GM19395 (cell line): ENCODE measurements around the gene KLHL3.
"Not testable (repeated sequence)": the region's sequence is repeated elsewhere in the genome, so short reads cannot be mapped to it uniquely, and the experiment has no call there.

ENCODE experiments used
- ATAC-seq: cut with Tn5 transposase; IDR thresholded peaks from one replicate; pipeline ENCODE4 v1.9.1; 2021; ENCODE audit warnings: mild to moderate bottlenecking, moderate library complexity; ENCODE audit not compliant: unreplicated experiment

Gene KLHL3

DNA sequence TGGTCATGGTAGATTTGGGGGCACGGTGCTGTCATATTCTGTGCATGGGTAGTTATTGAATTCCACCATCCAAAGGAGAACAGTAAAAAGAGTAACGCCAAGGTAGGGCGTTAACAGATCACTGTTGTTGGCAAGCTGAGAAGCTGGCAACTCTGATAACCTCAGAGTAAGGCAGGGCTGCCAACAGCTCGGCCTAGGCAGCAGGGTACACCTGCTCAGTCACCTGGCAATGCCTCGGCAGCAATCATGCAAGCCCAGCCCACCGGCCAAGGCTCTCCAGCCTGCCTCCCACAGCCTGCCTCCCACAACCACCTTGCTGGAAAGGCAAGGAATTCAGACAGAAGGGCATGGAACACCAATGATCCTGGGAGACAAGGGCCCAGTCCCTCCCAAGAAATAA lies 63.9 kb downstream of the KLHL3 start:
- ATAC-seq, result no peak

DNA sequence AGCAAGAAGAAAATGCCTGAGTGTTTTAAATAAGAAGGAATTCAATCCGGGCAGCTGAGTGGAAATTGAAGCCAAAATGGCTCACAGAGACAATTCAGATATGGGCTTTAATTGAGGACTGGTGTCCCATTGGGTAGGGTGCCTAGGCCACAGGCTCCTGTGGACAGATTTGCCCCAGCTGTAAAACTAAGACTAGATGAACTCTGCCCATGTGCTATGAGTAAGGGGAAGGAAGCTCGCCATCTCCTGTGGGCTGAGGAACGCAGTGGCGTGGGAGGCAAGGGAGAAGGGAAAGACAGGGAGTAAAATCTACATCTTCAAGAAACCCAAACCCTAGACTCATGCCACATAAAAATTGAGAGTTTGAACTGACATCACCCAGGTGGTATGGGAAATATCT lies 66.1 kb downstream of the KLHL3 start:
- ATAC-seq, result no peak

DNA sequence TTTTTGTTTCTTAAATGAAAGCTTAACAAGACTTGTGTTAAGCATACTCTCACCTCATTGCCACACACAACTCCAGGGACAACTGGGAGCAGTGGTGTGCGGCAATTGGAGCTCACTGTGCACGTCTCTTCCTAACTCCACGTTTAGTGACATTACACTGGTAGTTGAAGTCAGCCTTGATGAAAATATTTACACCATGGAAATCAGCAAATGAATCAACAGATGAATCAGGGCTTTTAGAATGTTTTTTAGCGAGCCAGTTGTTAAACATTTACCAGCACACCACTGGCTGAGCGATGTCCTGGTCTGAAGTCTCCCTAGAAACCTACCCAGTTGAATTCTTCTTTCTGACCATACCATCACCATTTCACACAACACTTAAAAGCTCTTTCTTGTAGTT lies 67.3 kb downstream of the KLHL3 start:
- no peak for ATAC-seq

DNA sequence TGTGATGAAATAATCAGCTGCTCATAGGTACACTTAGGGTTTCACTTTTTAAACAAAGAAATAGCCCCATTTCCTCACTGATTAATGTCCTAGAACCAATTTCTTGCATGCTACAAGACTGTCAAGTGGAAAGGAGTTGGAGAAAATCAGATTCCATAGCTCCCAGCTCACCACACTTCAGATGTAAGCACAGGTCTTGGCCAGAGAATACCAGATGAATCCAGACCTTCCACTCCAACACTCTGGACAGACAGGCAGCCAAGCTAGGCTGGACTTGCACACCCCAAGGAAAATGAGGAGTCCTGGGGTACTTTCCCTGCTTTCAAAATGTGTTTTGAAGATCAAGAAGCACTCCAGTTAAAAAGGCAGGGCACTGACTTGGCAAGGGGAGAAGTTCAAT lies 68.5 kb downstream of the KLHL3 start:
- no peak for ATAC-seq

DNA sequence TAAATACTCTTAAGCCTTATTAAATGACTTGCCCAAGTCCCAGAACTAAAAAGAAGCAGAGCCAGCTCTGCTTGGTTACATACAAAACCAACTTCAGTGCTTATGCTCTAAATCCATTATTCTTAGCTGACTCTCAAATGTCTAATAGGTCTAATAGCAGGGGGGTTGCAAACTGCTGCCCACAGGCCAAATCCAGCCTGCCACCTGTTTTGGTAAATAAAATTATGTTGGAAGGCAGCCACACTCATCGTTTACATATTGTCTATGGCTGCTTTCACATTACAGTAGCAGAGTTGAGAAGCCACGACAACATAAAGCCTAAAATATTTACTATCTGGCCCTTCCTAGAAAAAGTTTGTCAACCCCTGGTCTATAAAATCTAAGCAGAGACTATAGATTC lies 69.0 kb downstream of the KLHL3 start:
- no peak for ATAC-seq

DNA sequence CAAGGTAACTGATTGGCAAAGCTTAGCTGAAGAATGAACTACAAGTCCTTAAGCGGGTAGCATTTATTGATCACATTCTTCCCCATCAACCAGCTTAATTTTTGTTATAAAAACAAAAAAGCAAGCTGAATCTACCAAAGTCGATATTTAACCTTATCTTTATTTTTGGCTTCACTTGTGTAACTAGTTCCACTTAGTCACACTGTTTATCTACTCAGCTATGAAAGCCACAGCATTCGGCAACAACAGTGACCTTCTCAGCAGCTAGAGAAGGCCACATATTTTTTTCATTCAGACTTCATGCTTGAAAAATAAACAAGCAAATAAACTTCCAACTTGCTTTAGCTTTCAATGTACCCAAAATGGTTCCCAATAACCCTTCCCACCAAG lies 69.4 kb downstream of the KLHL3 start:
- ATAC-seq, result peak; percentile 59

DNA sequence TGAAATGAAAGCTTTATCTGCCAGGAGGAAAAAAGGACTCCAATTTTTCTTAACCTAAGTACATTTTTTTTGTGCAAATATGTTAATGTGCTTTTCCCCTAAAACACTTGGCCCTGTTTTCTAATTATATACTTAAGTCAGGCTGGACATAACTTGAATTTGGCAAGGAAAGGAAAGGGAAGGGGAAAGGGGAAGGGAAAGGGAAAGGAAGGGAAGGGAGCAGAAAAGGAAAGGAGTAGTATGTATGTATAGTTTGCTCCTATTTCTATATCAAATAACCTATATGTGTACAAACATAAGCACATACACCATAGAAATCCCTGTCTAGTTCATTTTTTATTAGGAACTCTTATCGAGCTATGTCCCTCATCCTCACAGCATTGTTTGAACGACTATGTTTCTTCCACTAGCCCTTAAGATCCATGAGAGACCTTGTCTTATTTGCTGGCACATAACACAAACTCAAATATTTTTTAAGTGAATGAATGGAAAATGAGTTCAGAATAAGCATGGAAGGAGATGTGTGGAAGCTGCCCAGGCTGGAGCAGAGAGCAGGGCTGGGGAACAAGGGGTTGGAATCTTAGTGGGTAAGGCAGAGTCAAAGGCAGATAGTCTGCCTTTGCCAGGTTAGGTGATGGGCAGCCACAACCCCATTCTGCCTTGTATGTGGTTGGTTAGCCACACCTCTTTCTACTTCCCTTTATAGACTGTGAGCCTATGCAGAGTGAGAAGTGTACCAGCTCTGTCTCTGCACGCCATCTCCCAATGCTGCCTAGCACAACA lies 70.0 kb downstream of the KLHL3 start:
- peak; percentile 99 for ATAC-seq

DNA sequence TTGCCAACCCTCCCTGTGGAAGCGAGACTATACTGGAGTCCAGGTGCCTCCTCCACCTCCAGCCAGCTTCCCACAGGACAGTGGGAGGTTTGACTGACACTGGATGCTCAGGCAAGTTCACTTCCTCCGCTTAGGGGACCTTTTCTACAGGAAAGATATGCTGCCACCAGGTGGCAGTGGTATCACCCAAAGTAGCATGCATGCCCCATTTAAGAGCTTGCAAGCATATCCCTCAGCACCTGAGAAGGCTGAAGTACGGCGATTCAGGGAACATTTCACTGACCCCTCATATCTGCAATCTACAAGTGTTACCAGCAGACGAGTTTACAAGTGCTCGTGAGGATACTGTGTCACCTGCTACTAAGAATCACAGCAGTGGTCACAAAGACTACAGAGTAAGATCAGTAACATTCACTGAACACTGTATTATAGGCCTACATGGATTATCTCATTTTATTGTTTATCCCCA lies 75.5 kb downstream of the KLHL3 start:
- peak; percentile 83 for ATAC-seq

DNA sequence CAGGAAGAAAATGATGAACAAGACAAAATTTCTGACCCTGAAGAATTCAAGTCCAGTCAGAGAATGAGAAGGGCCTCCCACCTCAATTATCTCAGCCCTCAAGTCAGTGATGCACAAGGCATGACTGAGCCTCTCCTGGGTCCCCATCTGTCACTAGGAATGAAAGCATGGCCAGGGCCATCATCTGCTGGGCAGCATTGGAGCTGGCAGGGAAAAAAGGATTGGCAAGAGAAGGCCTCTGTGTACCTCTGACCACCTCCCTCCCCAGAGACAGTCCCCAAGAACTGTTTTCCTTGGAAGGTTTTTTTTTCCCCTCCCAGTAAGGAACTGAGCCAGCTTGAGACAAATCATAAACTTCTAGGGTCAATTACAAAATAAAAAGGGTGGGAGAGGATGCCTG lies 76.7 kb downstream of the KLHL3 start:
- no peak for ATAC-seq

DNA sequence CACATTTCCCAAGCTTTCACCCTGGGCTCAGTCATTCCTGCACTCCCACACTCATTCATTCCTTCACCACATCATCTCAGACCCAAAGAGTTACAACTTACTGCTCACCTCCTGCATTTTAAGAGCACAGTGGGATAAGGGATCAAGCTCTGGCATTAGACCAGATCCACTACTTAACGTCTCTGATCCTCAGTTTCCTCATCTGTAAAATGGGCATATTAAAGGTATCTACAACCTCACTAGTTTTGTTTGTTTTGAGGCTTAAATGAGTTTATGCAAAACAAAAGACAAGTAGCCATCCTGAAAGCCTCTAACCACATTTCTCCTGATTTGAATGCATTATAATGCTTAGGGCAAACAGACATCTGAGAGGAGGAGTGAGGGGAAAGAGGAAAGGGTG lies 77.6 kb downstream of the KLHL3 start:
- no peak for ATAC-seq

DNA sequence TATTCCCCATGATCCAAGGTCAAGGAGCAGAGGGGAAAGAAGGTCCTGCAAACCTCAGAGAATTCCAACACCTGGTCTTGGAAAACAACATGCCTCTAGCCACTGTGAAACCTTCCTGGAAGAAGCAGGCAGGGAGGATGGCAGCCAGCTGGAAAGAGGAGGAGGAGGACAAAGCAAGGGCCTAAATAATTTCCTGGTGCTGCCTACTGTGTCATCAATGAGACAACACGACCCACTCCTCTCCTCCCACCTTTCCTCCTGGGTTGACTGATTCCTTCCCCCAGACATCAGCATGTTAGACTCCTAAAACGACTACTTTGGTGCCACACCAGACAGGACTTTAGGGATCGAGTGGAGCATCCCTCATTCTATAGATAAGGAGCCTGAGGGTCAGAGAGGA lies 78.8 kb downstream of the KLHL3 start:
- ATAC-seq, result no peak

DNA sequence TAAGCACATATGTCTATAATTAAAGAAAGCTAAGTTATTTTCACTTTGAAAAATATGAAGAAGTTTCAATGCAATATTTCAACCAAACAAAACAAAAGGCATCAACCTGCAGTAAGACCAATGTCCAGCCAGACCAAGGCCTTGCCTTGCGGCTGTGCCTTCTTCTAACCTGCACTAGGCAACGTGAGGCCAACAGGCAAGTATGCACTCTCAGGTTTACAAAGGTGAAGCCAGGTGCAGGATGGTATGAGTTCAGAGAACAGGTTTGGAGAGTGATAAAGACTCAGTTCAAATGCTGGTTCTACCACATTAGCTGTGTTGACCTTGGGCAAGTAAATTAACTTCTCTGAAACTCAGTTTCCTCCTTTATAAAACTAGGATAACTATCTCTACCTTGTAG lies 79.3 kb downstream of the KLHL3 start:
- no peak for ATAC-seq

DNA sequence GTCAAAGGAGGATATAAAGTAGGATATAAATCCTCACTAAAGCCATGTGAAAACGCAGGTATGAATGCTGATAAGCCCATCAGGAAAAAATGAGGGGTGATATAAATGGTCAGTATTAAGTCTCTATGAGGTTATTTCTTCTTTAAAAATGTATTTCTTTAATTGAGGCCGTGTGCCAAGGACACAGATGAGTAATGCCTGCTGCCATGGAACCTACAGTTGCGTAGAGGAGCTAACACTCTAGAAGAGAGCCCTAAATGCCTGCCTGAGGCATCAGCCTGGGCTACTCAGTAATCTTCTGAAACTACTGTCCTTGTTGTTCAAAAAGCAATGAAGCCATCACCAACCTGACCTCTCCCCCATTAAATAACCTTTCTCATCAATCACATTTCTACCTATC lies 84.9 kb downstream of the KLHL3 start:
- ATAC-seq, result no peak

DNA sequence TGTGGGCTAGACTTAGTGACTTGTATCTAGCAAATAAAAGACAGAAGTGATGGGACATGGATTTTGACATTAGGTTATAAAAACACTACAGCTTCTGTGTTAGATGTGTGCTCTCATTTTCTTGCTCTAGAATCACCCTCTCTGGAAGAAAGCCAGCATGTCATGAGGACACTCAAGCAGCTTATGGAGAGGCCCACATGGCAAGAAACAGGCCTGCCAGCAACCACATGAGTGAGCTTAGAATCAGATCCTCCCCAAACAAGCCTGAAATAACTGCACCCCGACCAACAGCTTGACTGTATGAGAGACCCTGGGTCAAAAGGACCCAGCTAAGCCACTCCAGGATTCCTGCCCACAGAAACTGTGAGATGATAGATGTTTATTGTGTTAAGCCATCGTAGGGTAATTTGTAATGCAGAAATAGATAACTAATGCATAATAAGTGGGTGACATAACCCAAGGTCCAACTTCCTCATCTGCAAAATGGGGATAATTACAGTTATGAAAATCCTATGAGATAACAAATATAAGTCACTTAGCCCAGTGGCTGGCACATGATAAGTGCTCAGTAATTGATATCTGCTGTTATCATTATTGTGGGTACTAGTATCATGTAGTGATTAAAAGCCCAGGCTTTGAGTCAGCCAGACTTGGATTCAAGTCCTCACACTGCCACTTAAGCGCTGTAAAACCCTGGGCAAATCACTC lies 86.5 kb downstream of the KLHL3 start:
- no peak for ATAC-seq

DNA sequence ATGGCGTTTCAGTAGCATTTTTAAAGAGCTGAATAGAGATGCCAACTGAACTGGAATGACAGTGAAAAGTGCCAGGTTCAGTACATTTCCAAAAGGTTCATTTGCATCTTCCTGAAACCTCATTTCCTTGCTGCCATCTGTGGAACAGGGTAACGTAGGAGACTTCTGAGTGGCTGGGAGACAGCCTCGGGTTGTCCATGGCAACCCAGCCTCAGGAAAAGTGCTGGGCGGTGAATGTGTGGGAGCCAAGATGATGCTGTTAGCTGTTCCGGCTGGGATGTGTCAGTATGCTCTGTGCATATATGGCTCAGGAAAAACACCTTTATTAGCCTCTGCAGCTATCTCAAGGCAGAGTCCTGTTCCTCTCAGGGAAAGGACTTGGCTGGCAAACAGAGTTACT lies 87.5 kb downstream of the KLHL3 start:
- no peak for ATAC-seq

DNA sequence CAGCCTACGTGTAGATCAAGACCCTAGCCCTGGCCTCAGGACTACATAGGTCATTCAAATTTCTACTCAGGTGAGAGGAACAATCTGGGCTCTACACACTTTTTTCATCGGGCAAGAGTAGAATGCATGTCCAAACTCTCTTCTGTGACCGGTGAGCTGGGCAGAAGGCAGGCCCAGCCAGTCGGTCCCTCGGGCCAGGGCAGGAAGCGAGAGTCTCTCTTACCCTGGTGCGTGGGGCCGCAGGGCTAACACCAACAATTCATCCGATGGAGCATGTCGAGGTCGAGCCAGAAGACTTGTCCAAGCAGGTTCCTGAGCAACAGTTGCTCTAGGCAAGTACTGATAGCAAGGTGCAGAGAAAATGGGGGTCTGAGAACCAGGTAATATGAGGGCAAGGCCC lies 88.5 kb downstream of the KLHL3 start:
- no peak for ATAC-seq

DNA sequence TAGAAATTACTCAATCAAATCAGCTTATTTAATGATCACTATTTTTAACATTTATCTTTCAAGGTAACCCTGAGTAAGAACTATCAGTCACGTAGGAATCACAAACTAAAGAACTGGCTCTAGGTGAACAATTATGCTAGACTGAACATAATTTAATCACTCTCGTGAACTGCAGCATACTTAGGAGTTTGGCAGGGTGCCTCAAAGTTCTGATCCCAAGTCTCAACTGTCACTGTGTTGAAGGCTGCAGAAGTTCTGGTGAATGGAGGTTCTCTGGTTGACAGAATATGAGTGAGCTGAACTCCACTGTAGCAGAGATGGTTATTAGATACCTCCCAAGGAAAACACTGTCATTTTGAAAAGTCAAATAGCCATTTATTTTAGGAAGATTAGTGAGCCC lies 89.1 kb downstream of the KLHL3 start:
- no peak for ATAC-seq

DNA sequence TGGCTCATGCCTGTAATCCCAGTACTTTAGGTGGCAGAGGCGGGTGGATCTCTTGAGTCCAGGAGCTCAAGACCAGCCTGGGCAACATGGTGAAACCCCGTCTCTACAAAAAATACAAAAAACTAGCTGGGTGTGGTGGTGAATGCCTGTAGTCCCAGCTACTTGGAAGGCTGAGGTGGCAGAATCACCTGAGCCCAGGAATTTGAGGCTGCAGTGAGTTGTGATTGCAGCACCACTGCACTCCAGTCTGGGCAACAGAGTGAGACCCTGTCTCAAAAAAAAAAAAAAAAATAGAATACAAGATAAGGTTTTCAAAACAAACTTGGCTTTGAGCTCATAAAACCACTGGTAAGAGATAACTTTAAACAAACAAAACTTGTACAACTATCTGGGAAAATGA lies 92.8 kb downstream of the KLHL3 start:
- ATAC-seq, result not testable (repeated sequence)

DNA sequence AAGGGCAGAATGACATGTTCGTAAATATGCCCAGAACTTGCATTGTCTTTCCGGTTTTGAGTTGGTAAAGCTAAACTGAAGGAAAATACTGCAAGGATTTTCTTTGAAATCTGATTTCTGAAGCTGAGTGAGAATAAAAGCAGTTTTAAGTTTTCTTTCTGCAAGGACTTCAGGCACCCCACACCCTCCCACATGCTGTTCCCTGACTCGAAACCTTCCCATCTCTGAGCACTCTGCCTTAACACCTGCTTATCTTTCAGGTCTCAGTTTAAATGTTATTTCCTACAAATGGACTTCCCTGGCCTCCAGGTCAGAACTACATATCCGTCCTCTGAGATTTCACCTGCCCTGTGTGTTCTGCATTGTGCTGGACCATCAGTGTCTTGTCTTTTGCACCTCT lies 93.8 kb downstream of the KLHL3 start:
- no peak for ATAC-seq

DNA sequence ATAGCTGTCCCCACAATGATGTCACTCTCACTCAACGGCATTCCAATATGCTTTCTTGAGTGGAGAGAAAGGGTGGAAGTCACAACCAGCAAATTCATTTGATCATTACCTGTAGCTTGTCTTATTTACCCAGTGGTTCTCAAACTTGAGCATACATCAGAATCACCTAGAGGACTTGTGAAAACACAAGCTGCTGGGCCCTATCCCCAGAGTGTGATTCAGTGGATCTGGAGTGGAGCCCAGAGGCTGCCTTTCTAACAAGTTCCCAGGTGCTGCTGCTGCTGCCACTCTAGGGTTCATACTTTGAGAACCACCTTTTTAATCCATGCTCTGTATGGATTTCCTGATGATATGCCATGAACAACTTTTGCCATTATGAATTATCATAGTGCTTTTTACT lies 94.7 kb downstream of the KLHL3 start:
- ATAC-seq, result no peak

DNA sequence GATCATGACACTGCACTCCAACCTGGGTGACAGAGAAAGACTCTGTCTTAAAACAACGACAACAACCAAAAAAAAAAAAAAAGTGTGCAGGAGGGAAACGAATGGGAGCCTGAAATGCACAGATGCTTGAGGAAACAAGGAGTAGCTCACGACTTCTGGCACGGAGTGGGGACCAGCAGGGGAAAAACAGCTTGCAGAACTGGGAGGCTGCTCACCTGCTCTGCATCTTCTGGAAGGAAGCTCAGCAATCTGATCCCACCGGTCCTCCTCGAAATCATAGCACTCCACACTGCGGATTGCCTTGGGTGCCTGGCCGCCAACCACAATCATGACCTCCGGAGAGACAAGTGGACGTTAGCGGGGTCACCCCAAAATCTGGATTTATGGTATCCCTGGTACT lies 96.2 kb downstream of the KLHL3 start:
- no peak for ATAC-seq

DNA sequence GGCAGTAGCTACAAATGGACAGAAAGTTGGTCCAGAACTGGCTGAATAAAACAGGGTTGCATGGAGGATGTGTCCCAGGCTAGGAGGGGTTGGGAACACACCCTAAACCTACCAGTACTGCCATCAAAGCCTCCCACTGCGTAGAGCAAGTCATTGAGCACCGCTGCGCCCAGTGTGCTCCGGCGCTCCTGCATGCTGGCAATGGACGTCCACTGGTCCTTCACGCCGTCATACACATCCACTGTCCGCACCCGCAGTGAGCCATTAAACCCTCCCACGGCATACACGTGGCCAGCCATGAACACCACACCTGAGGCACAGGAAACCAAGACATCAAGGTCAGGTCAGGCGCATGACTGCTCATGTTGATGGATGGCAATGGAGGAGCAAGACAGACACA lies 97.0 kb downstream of the KLHL3 start:
- no peak for ATAC-seq
